Small intestine (tissue), 7 donors: ENCODE data around the gene SDR42E2. TPM values are rescaled to one million over a fixed set of nuclear protein-coding genes. Genes with fewer than 3 reads are reported as not detected.
"Not testable (repeated sequence)": the region's sequence is repeated elsewhere in the genome, so short reads cannot be mapped to it uniquely, and the experiment has no call there.

Experiments used
- DNase-seq, 2 donors: peaks; one replicate each; pipeline versions ENCODE4 v3.0.0 to v3.0.0-alpha.2; 2013
- FAIRE-seq: peaks from 2 replicates; lab custom pipeline; 2012; peaks lifted over from hg19 to GRCh38; lab: Jason Lieb, UNC
- H3K27ac ChIP-seq, 3 donors: one replicate each; pipeline ENCODE4 v1.5.1; 2013; ENCODE audit warnings: low read length in 2 of 3, mild to moderate bottlenecking in 2 of 3, control low read depth in 1 of 3, inconsistent platforms in 1 of 3, low read depth in 1 of 3, moderate library complexity in 1 of 3
- H3K27me3 ChIP-seq, 3 donors: one replicate each; pipeline ENCODE4 v1.6.1; 2013; ENCODE audit warnings: low read length in 3 of 3, inconsistent platforms in 1 of 3; ENCODE audit not compliant: control insufficient read depth in 3 of 3, insufficient read depth in 3 of 3
- H3K36me3 ChIP-seq, 3 donors: one replicate each; pipeline ENCODE4 v1.6.1; 2013; ENCODE audit warnings: low read length in 3 of 3, inconsistent platforms in 1 of 3, low read depth in 1 of 3, mild to moderate bottlenecking in 1 of 3, moderate library complexity in 1 of 3; ENCODE audit not compliant: control insufficient read depth in 3 of 3, insufficient read depth in 2 of 3
- H3K4me1 ChIP-seq, 3 donors: one replicate each; pipeline ENCODE4 v1.6.1; 2013; ENCODE audit warnings: low read length in 2 of 3, inconsistent platforms in 1 of 3, low read depth in 1 of 3, mild to moderate bottlenecking in 1 of 3, moderate library complexity in 1 of 3; ENCODE audit not compliant: control insufficient read depth in 3 of 3, insufficient read depth in 2 of 3
- H3K4me3 ChIP-seq, 3 donors: one replicate each; pipeline ENCODE4 v1.5.1; 2013; ENCODE audit warnings: low read length in 3 of 3, control low read depth in 1 of 3, inconsistent platforms in 1 of 3, low read depth in 1 of 3, mild to moderate bottlenecking in 1 of 3, moderate library complexity in 1 of 3
- H3K9me3 ChIP-seq, 2 donors: one replicate each; pipeline ENCODE4 v1.6.1; 2013; ENCODE audit warnings: low read depth in 1 of 2, low read length in 1 of 2; ENCODE audit not compliant: control insufficient read depth in 2 of 2, insufficient read depth in 1 of 2
- WGBS, 3 donors: extraction: QIAGEN DNeasy Blood & Tissue Kit; methylation state at CpG; one replicate each; pipeline ENCODE4 v1.1.7; 2013; 5-methylcytosine and 5-hydroxymethylcytosine counted together
- polyA plus RNA-seq, 4 donors: library from polyadenylated mRNA; stranded (reverse) in 3 of 4; unstranded in 1 of 4; fragments of 200-250 nt in 3 of 4; fragments of 120-200 nt in 1 of 4; gene quantifications; one replicate each; pipeline versions ENCODE4 v1.2.1 to v1.2.3, GENCODE V29; 2013
- donor health status: healthy with polysubstance abuse.
- donor health status: control.
- donor health status: control.
- donor health status: Bipolar disorder and iron deficiency.
- donor health status: healthy.

The SDR42E2 gene
- polyA plus RNA-seq, 4 donors: 0.01 to 0.03 TPM; not detected in 2

GRCh38 chr16:22196559-22197168 lies 34.4 kb downstream of the SDR42E2 start:
- WGBS, 3 donors: 8 to 32% (median 27%) methylated on average over 20 of the region's 20 CpGs
- not testable (repeated sequence) for H3K9me3 ChIP-seq, H3K36me3 ChIP-seq, H3K27me3 ChIP-seq, H3K27ac ChIP-seq, H3K4me1 ChIP-seq, DNase-seq, FAIRE-seq
- peak overlapping the region in 1 of 3 donors; percentile 46 for H3K4me3 ChIP-seq

- no peak overlapping the region for H3K4me3 ChIP-seq
- no peaks in the 10 kb centered on the region for H3K27me3 ChIP-seq
- FAIRE-seq: no peak
- H3K36me3 ChIP-seq: no peaks in the 10 kb centered on the region
- DNase-seq: no peak
- 75 to 79% (median 78%) methylated on average over 7 of the region's 7 CpGs for WGBS, 3 donors
- H3K27ac ChIP-seq: peak overlapping the region in 1 of 3 donors; percentile 58
- H3K4me1 ChIP-seq: peaks cover 0 to 2% (median 0%) of the 10 kb centered on the region in 3 donors
- no peaks in the 10 kb centered on the region for H3K9me3 ChIP-seq
Observed at GRCh38 chr16:22198547-22199293, 36.4 kb downstream of the SDR42E2 start.

- FAIRE-seq (no peak), DNase-seq (no peak)
- no peaks in the 10 kb centered on the region for H3K27me3 ChIP-seq
- peak overlapping the region in 1 of 3 donors; percentile 23 for H3K27ac ChIP-seq
- no peaks in the 10 kb centered on the region for H3K36me3 ChIP-seq
- H3K9me3 ChIP-seq: no peaks in the 10 kb centered on the region
- no peak overlapping the region for H3K4me3 ChIP-seq
- peaks cover 0 to 9% (median 0%) of the 10 kb centered on the region in 3 donors for H3K4me1 ChIP-seq
- WGBS, 3 donors: 78 to 92% (median 82%) methylated on average over 6 of the region's 6 CpGs
Observed at GRCh38 chr16:22202261-22202637, 39.9 kb downstream of the SDR42E2 start.

- DNase-seq (no peak), FAIRE-seq (no peak)
- 85 to 90% (median 89%) methylated on average over 5 of the region's 5 CpGs for WGBS, 3 donors
- Histone ChIP-seq H3K36me3 (peaks cover 0 to 2% (median 0%) of the 10 kb centered on the region in 3 donors), H3K9me3 (no peaks in the 10 kb centered on the region), H3K4me3 (no peak overlapping the region), H3K27ac (no peak overlapping the region), H3K4me1 (peaks cover 0 to 9% (median 5%) of the 10 kb centered on the region in 3 donors), H3K27me3 (no peaks in the 10 kb centered on the region)
Observed at GRCh38 chr16:22203091-22203490, 40.8 kb downstream of the SDR42E2 start.

GRCh38 chr16:22204091-22204655 lies 41.9 kb downstream of the SDR42E2 start:
- Histone ChIP-seq H3K36me3 (peaks cover 0 to 3% (median 0%) of the 10 kb centered on the region in 3 donors), H3K27ac (no peak overlapping the region)
- FAIRE-seq: no peak

GRCh38 chr16:22205577-22206012 lies 43.3 kb downstream of the SDR42E2 start:
- no peak for FAIRE-seq
- no peak for DNase-seq

More at GRCh38 chr16:22204091-22204655, 41.9 kb downstream of the SDR42E2 start:
- Histone ChIP-seq H3K4me3 (no peak overlapping the region), H3K9me3 (no peaks in the 10 kb centered on the region), H3K27me3 (no peaks in the 10 kb centered on the region), H3K4me1 (peaks cover 0 to 9% (median 5%) of the 10 kb centered on the region in 3 donors)
- WGBS, 3 donors: 96 to 100% (median 99%) methylated on average over 2 of the region's 2 CpGs
- no peak for DNase-seq

GRCh38 chr16:22206013-22206841 lies 43.9 kb downstream of the SDR42E2 start, which contains the start of gene EEF2K:
EEF2K (plus strand) TSS chr16:22206278; CDS start chr16:22225730, 19,452 bp downstream.
- DNase-seq (peak; percentile 95 to 97), FAIRE-seq (no peak)
- Histone ChIP-seq H3K36me3 (peaks cover 0 to 21% (median 0%) of the 10 kb centered on the region in 3 donors), H3K27ac (peak within 1 kb of the TSS; percentile 57 to 91 (median 89)), H3K4me3 (peak within 1 kb of the TSS; percentile 72 to 87 (median 78)), H3K9me3 (no peaks in the 10 kb centered on the region), H3K27me3 (no peaks in the 10 kb centered on the region), H3K4me1 (peaks cover 0 to 9% (median 5%) of the 10 kb centered on the region in 3 donors)
- 0% methylated on average over 49 to 74 of the region's 74 CpGs for WGBS, 3 donors

More at GRCh38 chr16:22205577-22206012, 43.3 kb downstream of the SDR42E2 start:
- peaks cover 0 to 9% (median 5%) of the 10 kb centered on the region in 3 donors for H3K4me1 ChIP-seq
- WGBS, 3 donors: 3 to 8% (median 7%) methylated on average over 11 of the region's 11 CpGs
- H3K27ac ChIP-seq: peak overlapping the region; percentile 5 to 91 (median 89)
- peak overlapping the region in 2 of 3 donors; percentile 44 to 78 for H3K4me3 ChIP-seq
- peaks cover 0 to 14% (median 0%) of the 10 kb centered on the region in 3 donors for H3K36me3 ChIP-seq
- no peaks in the 10 kb centered on the region for H3K9me3 ChIP-seq
- no peaks in the 10 kb centered on the region for H3K27me3 ChIP-seq
